GM18517 (cell line): Measurements from ENCODE around the gene PHACTR4.
A peak's percentile ranks its signal among the peaks of the same experiment; 100 is the strongest.
"Not testable (repeated sequence)": the region's sequence is repeated elsewhere in the genome, so short reads cannot be mapped to it uniquely, and the experiment has no call there.

Experiments
- ATAC-seq: cut with Tn5 transposase; IDR thresholded peaks from one replicate; pipeline ENCODE4 v1.9.1; 2021; ENCODE audit warnings: mild to moderate bottlenecking, moderate library complexity; ENCODE audit not compliant: unreplicated experiment

PHACTR4 gene

DNA sequence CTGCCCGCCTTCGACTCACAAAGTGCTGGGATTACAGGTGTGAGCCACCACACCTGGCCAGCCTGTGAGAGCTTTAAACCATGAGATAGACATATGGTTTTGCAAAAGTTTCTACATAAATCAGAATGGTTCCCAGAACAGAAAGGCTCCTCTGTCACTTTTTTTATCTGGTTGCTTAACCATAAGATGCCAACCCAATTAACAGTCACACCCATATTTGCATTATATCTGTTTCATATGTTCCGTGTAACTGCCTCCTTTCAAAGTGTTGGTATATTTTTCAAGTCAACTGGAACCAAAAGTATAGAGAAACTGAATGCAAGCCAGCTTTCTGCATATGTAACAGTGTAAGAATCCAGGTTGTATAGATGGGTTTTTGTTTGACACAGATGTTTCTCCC is 112.6 kb downstream of the PHACTR4 start:
- ATAC-seq: no peak

DNA sequence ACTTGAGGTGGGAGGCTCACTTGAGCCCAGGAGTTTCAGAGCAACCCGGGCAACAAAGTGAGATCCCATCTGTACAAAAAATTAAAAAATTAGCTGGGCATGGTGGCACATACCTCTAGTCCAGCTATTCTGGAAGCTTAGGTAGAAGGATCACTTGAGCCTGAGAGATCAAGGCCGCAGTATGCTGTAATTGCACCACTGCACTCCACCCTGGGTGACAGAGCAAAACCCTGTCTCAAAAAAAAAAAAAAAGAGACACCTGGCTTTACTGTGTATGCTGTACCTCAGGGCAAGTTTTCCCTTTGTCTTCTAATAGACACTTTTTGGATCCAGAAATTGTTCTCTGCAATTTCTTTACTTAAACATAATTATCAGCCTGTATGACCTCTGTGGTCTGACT is 113.2 kb downstream of the PHACTR4 start:
- ATAC-seq: no peak

GRCh38 chr1:28494737-28495136 is 125.2 kb downstream of the PHACTR4 start:
- ATAC-seq: no peak

GRCh38 chr1:28499553-28499952 is 130.0 kb downstream of the PHACTR4 start:
- ATAC-seq: no peak

GRCh38 chr1:28501925-28502324 is 132.4 kb downstream of the PHACTR4 start:
- ATAC-seq: no peak

DNA sequence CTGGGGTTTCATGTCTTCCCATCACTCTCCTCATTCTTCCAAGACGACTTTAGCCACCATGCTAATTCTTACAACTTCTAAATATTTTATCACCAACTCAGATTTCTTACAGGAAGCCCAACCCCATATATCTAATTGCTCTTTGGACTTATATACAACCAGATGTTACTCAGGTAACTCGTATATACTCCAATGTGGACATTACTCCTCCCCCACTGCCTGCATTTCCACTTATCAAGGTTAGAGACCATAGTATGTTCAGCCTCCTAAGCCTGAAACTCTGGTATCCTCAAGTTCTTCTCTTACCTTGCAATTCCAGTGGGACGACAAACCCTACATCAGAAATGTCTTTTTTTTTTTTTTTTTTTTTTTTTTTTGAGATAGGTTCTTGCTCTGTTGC is 133.6 kb downstream of the PHACTR4 start:
- ATAC-seq: no peak

DNA sequence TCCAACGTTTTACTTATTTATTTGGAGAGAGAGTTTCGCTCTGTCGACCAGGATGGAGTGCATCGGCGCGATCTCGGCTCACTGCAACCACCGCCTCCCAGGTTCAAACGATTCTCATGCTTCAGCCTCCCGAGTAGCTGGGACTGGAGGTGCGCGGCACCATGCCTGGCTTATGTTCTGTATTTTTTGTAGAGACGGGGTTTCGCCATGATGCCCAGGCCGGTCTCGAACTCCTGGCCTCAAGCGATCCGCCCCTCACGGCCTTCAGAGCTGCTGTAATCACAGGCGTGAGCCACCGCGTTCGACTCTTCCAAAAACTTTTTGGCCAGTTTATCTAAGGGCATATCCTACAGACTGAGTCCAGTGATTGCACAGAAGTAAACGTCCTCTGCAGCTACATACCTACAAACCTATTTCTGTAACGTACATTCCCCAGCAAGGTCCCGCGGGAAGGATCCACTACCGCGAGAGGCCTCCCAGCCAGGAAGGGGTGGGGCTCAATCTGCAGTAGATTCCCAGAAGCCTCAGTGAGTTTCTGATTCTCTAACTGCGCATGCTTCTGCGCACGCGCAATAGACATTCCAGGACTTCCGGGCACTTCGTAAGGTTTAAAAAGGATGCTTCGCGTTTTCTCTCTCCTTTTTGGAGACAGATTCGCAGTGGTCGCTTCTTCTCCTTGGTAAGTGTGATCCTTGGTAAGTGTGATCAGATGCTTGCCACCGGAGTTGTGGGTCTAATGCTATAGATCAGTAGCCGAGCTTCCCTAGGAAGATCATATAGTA is 136.1 kb downstream of the PHACTR4 start, which contains the start of gene RCC1:
Gene RCC1, plus strand, starts transcription at position 638 of the 782 bp plus-strand sequence. CDS start 23,824 bp downstream, outside the sequence.
- ATAC-seq: peak; percentile 69

GRCh38 chr1:28506907-28507246 is 137.3 kb downstream of the PHACTR4 start:
- no peak for ATAC-seq

GRCh38 chr1:28507247-28507645 is 137.7 kb downstream of the PHACTR4 start:
- ATAC-seq: no peak

DNA sequence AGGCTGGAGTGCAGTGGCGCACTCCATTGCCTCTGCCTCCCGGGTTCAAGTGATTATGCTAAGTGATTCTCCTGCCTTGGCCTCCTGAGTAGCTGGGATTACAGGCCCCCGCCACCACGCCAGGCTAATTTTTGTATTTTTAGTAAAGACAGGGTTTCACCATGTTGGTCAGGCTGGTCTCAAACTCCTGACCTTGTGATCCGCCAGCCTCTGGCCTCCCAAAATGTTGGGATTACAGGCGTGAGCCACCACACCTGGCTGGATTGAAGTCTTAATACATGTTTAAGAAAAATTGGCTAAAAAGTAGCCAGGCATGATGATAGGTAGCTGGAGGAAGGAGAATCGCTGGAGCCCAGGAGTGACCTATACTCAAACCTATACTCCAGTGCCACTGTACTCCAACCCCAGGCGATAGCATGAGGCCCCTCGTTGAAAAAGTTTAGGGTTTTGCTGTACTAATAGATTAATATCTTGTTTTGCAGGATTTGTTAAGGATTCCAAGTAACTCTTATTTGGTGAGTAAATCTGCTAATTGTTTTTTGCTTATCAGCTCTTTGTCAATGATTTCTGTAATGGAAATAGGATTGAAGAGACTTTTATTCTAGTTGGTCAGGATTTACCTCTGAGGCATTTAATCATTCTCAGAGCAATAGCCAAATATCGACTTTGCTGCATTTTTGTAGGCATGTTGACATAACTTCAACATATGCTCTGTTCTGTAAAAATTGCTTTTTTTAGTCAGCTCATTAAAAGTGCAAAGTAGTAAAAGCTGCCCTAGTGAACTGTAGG is 138.3 kb downstream of the PHACTR4 start:
- no peak for ATAC-seq

- no peak for ATAC-seq
Measured at GRCh38 chr1:28508435-28508754, 138.9 kb downstream of the PHACTR4 start.

- ATAC-seq: no peak
Measured at GRCh38 chr1:28509705-28510272, 140.2 kb downstream of the PHACTR4 start.

GRCh38 chr1:28510273-28510969 is 140.9 kb downstream of the PHACTR4 start:
- ATAC-seq: no peak

- no peak for ATAC-seq
Measured at GRCh38 chr1:28510970-28511440, 141.5 kb downstream of the PHACTR4 start.

DNA sequence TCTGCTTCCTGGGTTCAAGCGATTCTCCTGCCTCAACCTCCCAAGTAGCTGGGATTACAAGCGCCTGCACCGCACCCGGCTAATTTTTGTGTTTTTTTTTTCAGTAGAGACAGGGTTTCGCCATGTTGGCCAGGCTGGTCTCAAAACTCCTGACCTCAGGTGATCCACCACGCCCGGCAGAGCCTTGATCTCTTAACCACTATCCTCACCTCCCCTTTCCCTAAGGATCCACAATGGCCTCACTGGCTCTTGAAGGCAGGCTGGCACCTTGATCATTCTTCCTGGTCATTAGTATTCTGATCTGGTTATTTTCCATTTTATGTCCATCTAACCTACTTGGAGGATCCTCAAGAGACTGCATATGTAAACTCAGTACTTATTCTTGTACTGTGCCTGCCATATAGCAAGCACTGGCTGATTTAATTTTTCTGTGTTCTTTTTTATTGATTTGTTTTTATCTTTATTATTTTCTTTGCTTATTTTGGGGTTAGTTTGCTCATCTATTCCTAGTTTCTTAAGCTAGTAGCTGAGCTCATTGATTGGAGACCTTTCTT is 142.6 kb downstream of the PHACTR4 start:
- no peak for ATAC-seq

DNA sequence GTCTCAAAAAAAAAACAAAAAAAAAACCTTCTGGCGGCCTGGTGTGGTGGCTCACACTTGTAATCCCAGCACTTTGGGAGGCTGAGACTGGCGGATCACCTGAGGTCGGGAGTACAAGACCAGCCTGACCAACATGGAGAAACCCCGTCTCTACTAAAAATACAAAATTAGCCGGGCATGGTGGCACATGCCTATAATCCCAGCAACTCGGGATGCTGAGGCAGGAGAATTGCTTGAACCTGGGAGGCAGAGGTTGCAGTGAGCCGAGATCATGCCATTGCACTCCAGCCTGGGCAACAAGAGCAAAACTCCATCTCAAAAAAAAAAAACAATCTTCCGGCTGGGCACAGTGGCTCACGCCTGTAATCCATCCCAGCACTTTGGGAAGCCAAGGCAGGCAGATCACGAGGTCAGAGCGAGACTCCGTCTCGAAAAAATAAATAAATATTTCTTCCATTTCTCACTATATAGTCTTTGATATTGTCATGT is 144.9 kb downstream of the PHACTR4 start:
- not testable (repeated sequence) for ATAC-seq

DNA sequence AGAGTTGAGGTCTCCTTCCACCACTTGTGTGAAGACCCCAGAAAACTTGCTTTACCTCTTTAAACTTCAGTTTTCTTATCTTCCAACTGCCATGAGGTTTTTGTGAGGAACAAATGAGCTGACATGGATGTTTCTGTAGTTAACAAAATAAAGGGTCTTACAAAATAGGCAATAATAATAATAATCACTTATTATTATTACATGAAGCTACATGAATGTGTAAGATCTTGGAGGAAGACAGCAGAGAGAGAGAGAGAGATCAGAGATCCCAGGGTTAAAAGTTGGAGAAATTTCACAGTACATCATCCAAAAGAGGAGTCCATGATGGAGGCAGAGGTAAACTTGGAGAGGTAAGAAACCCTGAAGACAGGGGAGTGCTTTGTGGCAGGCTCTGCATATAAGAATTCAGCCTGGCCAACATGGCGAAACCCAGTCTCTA is 147.0 kb downstream of the PHACTR4 start:
- ATAC-seq: no peak

GRCh38 chr1:28517649-28517999 is 148.1 kb downstream of the PHACTR4 start:
- no peak for ATAC-seq

- peak; percentile 69 for ATAC-seq
Measured at GRCh38 chr1:28518000-28518744, 148.6 kb downstream of the PHACTR4 start.

GRCh38 chr1:28518745-28519341 is 149.3 kb downstream of the PHACTR4 start:
- ATAC-seq: no peak
